HS-5 (cell line): ENCODE measurements around the gene PMEPA1.

Source experiments
- DNase-seq: peaks from one replicate; pipeline ENCODE4 v3.0.0-alpha.2; 2012; ENCODE audit warnings: low read depth

PMEPA1 gene, protein sequence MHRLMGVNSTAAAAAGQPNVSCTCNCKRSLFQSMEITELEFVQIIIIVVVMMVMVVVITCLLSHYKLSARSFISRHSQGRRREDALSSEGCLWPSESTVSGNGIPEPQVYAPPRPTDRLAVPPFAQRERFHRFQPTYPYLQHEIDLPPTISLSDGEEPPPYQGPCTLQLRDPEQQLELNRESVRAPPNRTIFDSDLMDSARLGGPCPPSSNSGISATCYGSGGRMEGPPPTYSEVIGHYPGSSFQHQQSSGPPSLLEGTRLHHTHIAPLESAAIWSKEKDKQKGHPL

DNA sequence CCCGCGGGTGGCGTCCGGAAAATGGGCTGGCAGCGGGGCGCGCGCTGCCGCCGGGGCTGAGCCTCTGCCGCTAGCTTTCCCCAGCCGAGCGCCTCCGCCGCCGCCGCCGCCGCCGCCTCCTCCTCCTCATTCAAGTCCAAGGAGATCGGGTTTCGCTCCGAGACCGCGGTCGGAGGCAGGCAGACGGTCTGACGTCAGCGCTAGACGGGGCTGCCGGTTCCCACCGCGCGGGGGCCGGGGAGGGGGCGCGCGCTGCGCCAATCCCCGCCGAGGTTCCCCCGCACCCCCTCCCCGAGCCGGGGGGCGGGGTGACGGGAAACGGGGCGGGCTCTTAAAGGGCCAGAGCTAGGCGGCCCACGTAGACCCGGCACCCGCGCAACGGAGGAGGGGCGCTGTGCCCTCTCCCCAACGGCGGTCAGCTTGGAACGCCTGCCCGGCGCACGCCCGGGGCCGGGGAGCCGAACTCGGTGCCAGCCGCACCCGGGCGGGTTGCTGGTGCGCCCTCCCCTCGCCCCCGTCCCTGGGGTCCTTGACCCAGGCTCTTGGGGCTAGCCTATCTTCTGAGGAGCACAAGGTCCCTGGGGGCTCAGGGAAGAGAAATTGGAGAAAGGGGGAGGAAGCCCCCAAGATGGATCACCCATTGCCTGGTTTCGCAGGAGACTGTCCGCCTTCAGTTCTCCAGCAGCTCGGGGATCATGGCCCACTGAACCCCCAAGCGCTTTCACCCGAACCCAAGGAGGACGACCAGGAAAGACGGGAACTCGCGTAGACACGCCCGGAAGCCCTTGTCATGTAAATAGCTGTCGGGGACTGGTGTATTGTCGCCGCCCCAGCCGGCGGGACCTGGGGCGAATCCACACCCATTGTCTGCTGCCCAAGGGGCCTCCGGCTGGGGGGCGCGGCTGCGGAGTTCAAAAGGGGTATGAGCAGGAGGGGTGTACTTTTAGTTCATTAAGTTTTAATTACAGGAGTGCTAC is at the start of gene PMEPA1:
Gene PMEPA1 (minus strand): TSS at position 193 of the 977 bp plus-strand sequence. CDS start 433 bp downstream, outside the sequence.
- peak; percentile 56 for DNase-seq

DNA sequence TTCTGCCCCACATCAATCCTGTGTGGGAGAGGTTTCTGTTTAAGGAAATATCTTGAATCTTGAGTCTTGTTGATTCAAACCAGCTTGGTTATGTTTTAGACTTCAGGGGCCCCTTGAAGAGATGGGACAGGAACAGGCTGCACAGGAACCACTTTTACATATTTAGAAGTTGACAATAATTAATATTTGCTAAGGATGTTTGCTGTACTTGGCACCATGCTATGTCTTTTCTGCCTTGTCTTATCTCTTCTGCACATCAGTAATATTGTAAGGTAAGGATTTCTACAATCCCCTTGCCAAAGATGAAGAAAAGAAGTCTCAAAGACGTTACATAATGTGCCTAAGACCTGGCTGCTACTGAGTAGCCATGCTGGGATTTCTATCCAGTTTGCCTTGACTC is 48.0 kb upstream of the PMEPA1 start:
- no peak for DNase-seq

DNA sequence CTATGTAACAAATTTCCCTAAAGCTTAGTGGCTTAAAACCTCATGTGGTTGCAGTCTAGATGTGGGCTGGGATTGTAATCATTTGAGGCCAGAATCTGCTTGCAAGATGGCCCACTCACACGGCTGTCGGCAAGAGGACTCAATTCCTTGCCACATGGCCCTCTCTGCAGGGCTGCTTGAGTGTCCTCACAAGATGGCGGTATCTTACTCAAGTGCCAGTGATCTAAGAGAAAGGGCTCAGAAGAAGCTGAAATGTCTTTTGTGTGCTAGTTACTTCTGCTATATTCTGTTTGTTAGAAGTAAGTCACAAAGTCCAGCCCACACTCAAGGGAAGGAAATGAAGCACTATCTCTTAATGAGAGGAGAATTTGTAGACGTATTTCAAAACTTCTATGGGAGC is 47.1 kb upstream of the PMEPA1 start:
- no peak for DNase-seq

DNA sequence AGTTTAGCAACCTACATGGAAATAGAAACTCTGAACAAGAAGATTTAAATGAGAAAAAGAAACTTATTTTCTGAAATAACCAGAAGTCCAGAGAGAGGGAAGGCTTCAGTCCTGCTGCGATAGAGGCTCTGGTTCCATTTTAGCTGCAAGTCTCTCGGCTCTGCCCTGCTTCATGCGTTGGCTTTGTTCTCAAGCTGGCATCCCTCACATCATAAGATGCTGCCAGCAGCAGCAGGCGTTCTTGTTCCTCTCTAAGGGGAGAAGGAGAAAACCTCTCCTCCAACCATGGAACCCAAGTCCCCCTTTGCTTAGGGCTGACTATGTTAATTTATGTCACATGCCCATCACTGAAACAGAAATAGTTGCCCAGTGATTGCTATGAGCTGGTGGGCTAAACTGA is 46.4 kb upstream of the PMEPA1 start:
- no peak for DNase-seq

DNA sequence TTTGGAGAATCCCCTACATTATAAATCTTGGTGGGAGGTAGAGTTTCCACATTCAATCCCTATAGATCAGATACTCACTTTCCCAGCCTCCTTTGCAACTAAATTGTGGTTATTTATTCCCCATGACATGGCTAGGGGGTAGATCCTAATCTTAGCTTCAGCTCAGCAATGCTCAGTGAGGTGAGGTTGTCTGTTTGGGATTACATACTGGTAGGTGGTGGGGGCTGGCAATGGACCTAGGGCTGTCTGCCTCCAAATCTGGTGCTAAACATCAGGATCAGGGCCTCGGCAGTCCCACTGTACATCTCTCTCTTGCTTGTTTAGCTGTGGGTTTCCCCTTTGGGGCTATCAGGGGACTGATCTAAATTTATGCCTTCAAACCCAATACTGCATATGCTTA is 45.8 kb upstream of the PMEPA1 start:
- DNase-seq: no peak

DNA sequence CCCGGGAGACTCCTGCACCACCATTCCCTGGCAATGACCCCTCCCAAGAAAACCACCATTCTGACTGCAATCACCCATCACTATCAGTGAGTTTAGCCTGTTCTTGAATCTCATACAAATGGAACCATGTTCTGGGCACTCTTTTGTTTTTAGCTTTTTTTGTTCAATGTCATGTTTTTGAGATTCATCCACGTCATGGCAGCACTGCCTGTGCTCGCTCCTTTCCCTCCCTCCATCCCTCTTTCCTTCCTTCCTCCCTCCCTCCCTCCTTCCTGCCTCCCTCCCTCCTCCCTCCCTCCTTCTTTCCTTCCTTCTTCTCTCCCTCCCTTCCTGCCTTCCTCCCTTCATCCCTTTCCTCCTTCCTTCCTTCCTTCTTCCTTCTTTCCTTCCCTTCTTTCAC is 44.4 kb upstream of the PMEPA1 start:
- DNase-seq: no peak

DNA sequence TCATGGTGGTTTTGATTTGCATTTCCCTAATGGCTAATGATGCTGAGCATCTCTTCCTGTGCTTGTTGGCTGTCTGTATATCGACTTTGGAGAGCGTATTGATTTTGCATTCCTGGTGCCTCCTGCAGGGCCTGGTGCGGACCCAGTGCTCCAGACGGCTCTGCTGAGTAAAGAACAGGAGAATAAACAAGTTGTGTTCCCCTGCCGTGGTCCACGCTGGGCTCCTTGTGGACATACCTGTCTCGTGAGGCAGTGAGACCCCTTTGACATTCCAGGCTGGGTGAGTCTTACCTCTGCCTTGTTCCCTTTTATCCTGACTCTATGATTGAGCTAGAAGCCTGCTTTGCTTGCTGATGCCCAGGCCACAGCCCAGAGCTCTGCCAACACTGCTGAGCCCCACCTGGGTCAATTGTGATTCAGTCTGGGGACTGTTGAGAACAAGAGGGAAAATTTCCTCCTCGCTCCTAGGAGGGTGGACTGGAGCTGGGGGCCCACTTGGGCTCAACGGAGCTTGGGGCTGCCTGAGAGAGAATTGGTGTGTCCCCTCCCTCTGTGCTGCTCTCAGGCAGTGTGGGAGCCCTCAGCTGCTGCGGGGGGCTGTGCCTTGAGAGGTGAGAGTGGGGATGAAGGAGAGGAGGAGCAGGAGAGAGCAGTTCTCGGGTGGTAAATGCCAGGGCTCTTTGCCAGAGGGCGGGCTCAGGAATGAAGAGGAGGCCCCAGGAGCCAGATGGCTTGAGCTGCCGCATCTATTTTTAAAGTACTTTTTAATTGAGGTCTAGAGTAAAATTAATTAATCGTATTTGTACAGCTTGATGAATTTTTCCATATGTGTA is 43.7 kb upstream of the PMEPA1 start:
- no peak for DNase-seq

DNA sequence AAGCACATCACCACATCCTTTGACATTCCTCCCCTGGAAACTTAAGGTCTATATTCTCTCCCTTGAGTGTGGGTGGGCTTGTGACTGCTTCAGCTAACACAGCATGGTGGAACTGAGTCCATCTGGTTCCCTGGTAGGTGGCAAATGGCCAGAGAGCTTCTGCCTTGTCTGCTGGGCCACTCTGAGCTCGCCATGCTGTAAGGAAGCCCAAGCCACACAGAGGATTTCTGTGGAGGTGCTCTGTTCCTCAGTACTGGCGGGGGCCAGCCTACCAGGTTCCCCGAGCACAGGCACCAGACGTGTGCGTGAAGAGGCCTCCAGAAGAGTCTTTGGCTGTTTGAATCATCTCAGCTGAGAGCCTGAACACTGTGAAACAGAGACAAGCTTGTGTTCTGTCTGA is 41.6 kb upstream of the PMEPA1 start:
- no peak for DNase-seq

DNA sequence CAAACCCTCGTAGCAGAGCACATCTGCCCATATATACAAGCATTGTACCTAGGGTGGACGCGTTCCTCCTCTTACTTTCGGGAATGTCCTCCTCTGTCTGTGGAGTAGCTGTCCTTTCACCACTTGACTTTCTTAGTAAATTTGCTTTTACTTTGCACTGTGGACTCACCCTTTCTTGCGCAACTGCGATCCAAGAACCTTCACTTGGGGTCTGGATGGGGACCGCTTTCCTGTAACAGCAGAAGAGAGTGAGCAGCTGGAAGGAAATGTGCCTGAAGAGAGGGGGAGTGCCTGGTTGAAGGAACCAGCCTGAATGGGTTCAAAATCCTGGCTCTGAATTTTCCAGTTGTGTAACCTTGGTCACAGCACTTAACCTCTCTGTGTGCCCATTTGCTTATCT is 40.1 kb upstream of the PMEPA1 start:
- DNase-seq: no peak

DNA sequence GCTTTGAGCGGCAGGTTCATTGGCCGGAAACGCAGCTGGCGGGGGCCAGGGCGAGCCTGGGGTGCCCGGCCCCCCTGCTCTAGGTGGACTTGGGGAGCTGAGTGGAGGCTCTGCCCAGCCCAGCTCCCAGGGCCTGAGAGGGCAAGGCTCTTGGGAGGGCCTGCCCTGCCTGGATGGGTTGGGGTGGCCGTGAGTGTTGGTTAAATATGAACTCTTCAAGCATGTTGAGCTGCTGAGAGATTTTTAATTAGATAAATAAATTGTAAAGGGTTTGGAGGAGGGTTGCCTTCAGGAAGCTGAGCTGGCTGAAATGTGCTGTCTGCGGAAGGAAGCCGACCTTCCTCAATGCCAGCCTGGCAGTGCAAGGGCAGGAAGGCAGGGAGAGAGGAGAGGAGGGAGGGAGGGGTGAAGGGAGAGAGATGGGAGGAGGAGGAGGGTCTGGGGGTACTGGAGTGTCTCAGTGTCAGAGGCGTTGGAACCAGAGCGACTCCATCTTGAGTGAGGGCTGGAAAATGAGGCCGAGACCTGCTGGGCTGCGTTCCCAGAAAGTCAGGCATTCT is 39.4 kb upstream of the PMEPA1 start:
- no peak for DNase-seq

DNA sequence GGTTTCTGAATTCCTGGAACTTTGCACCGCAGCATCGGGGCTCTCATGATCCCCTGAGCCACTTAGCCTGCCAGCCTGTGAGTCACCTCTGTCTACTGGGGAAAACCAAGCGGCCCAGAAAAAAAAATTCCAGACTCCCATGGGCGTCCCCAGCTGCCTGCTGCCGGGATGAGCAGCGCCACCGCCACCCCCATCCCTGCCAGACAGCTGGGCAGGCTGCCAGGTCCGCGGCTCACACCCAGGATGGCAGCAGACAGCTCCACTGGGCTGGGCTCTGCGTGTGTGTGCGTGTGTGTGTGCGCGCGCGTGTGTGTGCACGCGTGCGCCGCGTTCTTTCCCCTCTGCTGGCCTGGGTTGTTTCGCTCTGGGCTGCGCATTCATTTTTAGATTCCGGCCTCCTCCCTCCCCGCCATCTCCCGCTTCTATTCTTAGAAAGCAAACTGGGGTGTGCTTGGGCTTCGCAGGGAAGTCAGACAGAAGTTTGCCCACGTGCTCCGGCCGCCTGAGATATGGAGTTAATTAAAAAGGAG is 38.9 kb upstream of the PMEPA1 start:
- peak; percentile 52 for DNase-seq

DNA sequence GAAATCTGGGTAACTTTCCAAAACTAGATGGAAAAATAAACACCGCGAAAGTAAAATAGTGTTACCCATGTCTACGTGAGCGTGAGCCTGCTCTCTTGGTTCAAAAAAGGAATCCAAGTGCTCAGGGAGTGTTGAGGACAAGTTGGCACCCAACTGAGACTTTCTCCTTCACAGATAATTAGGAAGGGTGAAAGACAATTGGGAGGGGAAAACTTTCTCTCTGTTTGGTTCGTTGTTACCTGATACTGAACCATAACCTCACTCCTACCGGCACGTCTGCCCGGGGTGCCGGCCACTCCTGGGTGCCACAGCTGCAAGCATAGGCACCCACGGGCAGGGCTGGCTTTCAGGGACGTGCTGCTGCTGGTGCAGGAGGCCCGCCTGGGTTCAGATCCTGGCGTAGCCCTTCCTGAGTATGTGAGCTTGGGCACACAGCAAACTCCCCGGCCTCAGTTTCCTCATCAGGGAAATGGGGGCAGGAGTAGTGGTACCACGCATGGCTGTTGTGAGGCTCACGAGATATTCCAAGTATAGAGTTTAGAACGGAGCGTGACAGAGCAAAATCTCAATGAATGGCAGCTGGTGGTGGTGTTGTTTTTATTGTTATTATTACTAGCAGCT is 38.2 kb upstream of the PMEPA1 start:
- no peak for DNase-seq

DNA sequence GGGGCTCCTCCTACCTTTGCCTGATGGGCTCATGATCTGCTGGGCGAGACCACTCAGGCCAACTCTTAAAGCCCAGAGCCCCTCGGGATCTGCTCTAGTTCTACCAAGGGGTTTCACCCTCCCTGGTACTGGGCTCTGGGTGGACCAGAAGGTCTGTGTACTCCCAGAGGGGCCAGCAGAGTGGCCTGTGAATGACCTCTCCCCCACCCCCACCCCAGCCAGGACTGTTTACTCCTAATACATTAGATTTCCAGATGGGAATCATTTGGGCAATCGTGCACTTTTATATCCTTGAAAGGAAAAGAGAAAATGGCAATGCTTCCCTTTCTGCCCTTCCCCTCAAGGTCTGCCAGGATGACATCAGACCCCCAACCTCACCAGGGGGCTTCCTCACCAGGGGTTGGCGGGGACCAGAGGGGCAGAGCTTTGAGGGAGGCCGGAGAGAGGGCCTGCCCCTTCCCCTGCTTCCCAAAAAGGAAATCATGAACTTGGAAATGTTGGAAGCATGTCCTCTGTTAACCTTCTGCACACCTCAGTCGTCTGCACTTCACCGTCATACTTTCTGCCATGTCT is 37.1 kb upstream of the PMEPA1 start:
- no peak for DNase-seq

DNA sequence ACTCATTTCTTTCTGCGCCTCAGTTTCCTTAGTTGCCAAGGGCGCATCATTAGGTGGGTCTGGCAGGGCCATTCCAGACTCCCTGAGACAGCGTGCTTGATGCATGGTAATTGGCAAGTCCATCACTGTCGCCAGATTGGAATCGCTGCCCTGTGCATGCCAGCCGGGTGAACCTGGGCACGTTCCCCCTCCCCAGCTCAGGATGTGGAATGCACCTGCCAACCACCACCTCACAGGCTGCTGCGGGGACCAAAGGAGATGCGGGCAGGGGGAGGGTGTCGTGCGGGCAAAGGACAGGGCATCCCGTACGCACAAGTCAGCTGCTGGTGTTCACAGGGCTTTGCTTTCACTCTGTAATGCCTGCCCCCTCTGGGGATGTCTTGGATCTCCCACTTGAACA is 36.4 kb upstream of the PMEPA1 start:
- DNase-seq: no peak

DNA sequence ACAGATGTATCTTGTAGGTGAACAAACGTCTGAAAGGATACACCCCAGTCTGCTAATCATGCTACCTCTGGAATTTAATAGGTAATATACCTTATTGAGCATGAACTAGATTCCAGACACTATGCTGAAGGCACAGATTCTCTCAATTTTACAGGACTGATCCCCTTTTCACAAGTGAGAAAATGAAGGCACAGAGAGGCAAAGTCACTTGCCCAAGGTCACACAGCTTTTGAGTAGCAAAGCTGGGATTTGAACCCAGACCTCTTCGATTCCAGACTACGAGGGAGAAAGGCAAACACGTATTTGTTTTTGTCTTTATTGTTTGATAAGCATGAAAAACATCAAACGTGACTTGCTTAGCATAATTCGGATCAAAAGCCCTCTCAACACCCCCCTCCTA is 34.4 kb upstream of the PMEPA1 start:
- DNase-seq: no peak

DNA sequence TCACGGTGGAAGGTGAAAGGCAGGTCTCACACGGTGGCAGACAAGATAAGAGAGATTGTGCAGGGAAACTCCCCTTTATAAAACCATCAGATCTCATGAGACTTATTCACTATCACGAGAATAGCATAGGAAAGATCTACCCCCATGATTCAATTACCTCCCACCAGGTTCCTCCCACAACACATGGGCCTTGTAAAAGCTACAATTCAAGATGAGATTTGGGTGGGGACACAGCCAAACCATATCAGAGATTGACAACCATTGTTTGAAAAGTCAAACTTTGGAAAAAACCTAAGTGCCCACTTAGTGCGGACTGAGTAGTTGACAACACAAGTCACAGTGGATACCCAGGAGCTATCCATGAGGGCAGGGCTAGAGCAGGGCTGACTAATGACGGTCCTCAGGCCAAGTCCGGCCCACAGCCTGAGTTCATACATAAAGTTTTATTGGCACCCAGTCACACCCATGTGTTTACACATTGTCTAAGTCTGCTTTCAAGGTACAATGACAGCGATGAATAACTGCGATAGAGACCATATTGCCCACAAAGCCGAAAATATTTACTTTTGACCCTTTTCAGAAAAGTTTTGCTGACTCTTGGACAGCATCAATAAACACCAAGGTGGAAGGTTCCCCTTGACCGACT is 33.8 kb upstream of the PMEPA1 start:
- no peak for DNase-seq

DNA sequence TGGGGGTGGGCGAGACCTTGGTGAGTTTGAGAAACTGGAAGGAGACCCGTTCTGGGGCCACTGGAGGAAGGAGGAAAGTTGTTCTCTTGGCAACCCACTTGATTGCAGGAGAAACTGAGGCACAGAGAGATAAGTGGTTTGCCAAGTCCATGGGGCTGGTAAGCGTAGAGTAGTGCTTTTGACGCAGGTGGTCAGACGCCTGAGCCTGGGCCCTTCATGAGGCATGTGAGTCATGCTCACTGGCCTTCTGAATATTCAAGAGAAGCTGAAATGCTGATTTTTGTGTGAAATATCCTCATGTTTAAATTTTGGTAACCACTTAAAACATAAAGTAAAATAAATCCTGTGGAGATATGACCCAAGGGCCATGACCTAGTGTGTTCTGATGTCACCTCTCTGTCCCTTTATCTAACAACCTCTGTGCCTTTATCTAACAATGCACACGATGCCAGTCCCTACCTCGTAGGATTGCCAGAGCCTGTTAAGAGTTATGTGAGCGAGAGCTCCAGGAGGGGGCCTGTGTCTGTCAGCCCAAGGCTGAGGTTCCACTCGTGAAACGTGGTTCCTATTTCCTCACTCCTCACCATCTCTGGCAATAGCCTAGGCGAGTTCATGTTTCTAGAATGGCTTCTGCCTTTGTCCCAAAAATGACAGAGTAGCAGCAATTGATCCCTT is 32.8 kb upstream of the PMEPA1 start:
- no peak for DNase-seq

DNA sequence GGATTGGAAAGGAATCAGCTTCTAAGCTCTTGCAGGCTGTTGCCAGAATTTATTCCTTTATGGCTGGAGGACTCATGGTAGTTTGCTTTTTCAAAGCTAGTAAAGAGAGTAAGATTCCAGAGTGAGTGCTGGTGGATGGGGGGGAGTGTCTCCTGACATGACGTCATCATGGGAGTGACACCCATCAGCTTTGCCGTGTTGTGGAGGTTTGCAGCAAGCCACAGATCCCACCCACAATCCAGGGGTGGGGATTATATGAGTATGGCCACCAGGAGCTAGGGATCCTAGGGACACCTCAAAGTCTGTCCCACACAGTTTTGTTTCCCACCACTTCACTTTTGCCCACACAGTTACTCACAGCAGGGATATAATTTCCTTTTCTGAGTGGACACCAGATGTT is 28.7 kb upstream of the PMEPA1 start:
- DNase-seq: no peak

DNA sequence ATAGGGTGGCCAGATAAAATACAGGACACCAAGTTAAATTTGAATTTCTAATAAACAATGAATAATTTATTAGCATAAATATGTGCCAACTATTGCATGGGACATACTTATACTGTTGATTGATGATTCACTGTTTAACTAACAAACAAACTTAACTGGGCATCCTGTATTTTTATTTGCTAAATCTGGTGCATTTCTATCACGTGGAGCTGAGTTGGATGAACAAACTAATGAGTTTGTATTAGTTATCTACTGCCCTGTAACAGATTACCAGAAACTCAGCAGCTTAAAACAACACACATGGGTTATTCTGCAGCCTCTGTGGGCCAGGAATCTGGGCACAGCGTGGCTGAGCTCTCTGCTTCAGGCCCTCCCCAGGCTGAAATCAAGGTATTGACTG is 28.2 kb upstream of the PMEPA1 start:
- DNase-seq: no peak

DNA sequence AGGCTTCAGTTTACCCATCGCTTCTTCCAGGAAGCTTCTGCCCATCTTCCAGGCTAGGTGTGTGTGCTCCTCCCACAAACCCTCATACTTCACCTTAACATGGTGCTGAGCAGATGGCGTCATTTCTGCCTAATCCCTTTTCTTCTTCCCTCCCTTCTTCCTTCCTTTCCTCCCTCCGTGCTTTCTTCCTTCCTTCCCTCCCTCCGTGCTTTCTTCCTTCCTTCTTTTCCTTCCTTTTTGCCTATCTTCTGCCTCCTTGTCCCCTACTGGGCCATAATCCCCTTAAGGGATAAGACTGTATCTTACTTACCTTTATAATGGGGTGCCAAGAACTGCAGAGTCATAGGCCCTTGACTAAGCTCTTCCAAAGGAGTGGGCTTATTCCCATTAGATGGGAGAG is 27.5 kb upstream of the PMEPA1 start:
- no peak for DNase-seq
